Measurements from ENCODE around the gene ZNF511.
A peak's percentile ranks its signal among the peaks of the same experiment; 100 is the strongest.

ZNF511 gene

DNA sequence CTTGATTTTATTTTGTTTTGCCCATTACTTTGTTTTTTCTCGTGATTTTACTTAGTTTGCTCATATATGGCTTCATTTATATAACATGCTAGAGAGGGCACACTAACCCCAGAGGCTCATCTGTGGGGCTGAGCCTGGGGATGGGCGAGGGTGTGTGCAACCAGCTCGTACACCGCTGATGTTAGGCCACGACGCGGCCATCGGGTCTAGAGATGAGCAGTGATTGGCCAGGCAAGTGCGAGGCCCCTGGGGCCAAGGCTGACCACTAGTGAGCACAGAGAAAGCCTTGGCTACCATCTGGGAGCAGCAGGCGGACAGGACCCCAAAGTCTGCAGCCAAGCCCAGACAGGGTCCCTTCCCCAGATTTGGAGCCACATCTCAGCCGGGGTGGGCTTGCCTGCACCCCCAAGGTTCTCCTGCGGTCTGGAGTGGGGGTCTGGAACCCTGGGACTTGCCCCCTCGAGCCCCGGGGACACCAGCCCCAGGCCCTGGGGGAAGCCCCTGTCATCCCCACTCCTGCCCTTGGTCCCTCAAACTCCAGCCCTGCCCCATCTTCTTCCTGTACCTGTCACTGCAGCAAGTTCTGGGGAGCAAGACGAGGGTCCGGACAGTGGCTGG is 45.4 kb downstream of the ZNF511 start:
- no peak for DNase-seq (ENCODE audit: low spot score)

DNA sequence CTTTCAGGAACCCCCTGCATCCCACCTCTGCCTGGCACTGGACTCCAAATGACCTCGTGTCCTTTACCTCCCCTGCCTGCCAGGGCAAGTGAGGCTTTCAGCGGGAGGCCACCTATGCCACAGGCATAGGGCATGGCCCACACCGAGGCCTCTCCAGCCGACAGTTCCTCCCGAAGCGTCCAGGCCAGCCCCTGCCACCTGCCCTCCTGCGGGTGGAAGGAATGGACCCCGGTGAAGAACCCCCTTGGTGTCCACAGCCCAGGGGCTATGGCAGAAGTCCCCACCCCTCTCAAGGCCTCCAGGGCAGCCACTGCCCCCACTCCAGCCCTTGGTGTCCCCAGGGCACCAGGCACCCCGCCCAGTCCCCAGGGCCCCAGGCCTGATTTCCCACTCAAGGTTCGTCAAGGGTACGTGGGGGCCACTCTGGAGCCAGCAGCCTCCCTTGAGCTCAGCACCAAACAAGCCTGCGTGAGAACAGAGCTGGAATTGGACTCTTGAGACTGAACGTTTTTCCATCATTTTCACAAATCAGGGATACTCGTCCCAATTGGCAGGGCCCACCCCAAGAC is 46.0 kb downstream of the ZNF511 start:
- no peak for DNase-seq (ENCODE audit: low spot score)

DNA sequence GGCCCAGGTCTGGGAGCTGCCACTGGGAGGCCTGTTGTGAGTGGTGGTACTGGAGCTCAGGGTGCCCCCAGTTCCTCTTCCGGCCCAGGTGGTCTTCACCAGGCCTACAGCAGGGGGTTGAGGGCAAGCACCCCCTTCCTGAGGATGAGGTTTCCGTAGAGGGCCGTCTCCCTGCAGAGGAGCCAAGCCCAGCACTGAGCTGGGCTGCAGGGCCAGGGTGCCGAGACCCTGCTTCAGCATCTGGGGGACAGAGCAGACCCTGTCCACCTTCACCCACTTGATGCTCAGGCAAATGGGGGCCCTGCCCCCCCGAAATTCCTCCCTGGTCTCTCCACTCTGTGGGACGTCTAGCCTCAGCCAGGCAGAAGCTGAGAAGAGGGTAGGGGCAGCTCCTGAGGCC is 46.6 kb downstream of the ZNF511 start:
- no peak for DNase-seq (ENCODE audit: low spot score)

DNA sequence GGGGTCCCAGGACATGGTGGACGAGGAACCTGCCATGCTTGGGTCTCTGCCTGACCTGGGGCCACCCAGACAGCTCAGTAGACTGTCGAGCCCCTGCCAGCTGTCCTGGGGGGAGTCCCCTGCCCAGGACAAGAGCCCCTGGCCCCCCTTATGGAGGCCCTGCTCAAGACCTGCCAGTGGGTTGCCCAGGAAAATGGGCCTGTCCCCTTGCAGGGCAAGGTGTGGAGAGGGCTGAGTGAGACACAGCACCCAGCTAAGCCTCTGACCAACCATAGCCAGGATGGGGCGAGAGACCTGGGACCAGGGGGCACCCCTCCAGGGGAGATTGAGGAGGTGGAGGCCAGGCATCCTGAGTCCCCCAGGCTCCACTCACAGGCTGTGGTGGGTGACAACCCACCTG is 47.3 kb downstream of the ZNF511 start:
- no peak for DNase-seq (ENCODE audit: low spot score)

DNA sequence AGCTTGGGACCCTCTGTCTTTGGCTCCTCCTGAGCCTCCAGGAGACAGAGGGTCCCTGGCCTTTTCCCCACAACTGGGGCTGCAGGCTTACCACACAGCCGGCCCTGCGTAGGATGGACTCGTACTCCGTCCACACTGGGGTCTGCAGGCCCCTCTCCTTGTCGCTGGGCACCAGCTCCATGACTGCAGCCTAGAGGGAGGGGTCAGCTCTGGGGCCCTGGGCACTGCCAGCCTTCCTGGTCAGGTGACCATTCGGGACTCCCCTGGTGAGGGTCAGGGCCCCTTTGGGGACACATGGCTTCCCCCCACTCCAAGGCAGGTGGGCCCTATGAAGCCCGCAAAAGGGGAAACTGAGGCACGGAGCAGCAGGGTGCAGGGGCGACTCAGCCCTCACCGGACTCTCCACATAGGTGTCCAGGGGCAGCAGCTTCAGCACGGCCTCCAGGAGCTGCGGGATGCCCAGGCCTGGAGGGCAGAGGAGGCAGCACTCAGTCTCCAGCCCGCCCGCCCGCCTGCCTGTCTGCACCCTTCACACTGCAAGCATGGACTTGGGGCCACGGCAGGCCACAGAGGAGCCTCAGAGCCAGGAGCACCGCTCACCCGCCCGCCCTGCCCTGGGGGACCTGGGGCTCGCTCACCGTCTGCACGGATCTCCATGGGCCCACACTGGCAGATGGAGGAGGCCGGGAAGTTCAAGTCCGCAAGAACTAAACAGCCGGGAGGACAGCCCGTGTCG is 48.0 kb downstream of the ZNF511 start:
- DNase-seq (ENCODE audit: low spot score), result no peak

DNA sequence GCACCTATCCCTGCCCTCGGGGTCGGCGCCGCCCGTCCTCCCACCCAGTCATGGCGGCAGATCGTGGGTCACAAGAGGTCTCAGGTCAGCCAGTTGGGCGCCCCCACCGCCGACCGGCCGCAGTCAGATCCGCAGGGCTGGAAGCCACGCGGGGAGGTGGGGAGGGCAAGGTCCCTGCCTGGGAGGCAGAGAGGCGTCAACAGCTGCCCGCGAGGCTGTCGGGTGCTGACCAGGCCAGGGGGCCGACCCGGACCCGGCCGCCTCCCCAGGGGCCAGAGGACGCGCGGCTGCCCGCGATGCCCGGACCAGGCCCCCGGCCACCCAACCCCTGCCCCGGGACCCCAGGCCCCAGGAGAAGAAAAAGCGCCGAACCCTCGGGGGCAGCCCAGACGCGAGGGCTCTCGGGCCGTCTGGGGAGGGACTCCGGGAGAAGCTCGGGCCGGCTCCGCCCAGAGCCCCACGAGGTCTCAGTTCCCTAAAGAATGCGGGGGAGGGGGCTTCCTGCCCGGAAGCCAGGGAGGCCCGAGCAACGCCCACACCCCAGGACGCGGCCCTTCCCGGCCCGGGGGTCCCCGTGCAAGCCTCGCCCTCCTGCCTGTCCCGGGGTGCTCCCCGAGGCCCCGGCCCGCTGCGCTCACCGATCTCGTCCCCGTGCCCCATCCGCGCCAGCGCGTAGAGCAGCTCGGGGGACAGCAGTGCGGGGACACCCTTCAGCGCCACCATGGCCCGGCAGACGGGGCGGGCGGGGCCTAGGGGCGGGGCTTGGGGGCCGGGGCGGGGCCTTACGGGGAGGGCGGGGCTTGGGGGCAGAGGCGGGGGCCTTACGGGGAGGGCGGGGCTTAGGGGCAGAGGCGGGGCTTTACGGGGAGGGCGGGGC is 48.8 kb downstream of the ZNF511 start, which contains the start of gene FUOM:
Gene FUOM (minus strand): TSS at position 735 of the 877 bp plus-strand sequence. CDS start 12 bp downstream, at position 723.
- DNase-seq (ENCODE audit: low spot score), result peak; percentile 96

DNA sequence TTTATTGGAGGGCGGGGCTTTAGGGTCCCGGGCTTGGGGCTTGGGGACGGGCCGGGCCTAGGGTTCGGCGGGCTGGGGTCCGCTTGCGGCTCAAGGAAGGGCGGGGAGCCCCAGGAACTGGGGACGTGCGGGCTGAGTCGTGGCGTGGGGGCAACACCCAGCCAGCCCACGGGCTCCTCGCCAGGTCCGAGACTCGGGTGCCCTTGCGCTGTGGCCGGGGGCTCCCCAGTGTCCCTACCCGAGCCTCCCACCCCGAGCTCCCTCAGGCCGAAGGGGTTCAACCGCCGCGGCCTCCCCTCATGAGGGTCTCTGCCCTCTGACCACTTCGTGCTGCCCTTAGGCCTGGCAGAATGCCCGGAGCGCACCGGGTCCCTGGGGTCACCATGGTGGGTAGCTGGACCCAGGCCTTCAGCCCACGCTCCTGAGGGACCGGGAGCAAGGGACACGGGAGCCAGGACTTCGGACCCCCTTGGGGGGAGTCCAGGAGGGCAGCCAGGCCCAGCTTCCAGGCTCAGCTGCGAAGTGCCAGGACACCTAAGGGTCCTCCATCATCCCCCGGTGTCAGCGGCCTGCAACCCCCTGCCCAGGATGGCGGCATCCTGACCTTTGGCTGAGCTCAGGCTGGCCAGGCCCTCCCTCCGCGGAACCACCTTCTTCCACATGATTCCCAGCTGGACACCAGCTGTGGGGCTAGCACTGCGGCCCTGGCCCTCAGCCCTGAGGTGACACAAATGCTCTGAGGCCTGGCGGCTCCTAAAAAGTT is 49.6 kb downstream of the ZNF511 start:
- DNase-seq (ENCODE audit: low spot score), result no peak

DNA sequence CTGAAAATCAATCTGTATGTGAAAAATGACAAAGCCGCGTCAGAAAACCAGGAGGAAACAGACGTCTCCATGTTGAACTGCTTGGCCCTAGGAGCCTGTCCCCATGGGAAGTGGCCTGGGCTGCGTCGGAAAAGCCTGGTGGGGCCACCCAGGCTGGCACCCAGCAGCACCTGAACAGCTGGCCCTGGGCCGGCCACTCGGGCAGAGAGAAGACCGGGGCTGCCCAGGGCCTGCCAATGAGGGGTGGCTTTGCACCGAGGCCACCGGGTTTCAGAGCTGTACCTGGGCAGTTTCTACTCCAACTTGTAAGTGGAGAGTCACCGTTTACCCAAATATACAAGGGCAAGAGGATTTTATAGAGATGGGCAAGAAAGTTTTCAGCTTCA is 50.2 kb downstream of the ZNF511 start:
- DNase-seq (ENCODE audit: low spot score), result no peak

DNA sequence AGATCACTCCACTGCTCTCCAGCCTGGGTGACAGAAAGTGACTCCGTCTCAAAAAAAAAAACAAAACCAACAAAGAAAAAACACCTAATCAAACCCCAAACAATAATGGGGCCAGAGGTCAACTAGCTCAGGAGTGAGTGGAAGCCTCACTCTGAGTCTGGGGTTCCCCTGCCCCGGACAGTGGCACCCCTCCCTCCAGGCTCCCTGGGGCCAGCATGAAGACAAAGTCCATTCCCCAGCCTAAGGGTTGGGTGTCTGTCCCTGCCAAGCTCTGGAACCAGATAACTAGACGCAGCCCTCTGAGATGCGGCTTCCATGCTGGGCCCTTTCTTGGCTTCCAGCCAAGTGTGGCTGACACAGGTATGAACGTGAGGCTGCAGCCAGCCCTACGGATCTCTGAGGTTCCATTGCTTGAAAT is 50.8 kb downstream of the ZNF511 start:
- no peak for DNase-seq (ENCODE audit: low spot score)

DNA sequence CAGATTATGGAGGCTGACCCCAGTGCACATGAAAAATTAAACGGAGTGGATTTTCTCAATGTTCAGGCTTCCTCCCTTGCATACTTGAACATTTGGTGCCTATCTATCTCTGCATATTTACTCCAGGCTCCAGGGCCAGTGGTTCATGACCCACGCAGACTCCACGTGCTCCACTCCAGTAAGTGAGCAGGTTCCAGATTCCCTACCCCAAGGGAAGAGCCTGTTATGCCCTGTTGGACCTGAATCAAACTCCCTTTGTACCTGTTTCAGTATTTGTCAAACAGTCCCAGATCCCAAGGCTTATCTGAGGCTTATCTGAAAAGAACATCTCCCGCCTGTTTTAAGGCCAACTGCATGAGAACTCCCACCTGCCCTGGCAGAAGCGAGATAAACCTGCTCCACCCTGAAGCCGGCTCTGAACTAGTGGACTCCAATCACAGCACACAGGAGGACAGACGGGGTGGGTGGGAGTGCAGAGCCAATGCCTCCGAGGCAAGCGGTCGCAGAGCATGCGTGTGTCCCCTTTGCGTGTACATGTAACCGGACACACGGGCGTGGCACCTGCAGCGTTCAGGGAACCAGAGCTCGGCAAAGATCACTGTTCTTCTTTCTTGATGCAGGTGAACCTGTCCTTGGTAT is 51.4 kb downstream of the ZNF511 start:
- no peak for DNase-seq (ENCODE audit: low spot score)

DNA sequence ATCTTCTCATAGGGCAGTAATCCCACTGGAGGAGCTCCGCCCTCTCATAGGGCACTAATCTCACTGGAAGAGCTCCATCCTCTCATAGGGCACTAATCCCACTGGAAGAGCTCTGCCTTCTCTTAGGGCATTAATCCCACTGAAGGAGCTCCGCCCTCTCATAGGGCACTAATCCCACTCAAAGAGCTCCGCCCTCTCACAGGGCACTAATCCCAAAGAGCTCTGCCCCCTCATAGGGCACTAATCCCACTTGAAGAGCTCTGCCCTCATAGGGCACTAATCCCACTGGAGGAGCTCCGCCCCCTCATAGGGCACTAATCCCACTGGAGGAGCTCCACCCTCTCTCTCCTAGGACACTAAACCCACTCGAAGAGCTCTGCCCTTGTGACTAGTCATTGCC is 52.5 kb downstream of the ZNF511 start:
- DNase-seq (ENCODE audit: low spot score), result no peak

DNA sequence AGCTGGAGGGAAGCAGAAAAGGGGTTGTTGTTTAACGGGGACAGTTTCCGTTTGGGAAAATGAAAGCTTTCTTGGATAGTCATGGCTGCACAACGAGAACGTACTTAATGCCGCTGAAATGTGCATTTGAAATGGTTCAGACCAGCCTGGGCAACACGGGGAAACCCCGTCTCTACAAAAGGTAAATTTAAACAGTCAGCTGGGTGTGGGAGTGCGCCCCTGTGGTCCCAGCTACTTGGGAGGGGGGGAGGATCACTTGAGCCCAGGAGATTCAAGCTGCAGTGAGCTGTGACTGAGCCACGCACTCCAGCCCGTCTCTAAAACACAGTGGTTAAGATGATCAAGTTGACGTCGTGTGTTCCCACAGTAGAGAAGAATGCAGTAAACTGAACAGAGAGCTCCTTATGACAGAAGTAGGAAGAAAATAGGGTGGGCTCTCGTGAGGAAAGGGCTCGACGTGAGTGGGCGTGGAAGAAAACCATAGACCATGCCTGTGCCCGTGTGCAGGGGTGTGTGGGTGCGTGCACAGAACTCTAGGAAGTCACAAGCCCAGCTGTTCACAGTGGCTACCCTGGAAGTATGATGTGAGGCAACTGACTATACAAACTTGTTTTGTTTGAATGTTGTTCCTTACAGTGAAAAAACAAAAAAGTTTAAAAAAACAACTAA is 53.2 kb downstream of the ZNF511 start:
- no peak for DNase-seq (ENCODE audit: low spot score)

Measured in AG08396 (cell line).